ENCODE data around the gene C16orf96.

The C16orf96 gene

GRCh38 chr16:4603624-4604170, 47.6 kb downstream of the C16orf96 start:
- no peak for DNase-seq (ENCODE audit: low read depth)
- TF ChIP-seq CTCF (IDR thresholded peaks at IDR 0.05; ENCODE audit: low read length, missing control alignments) = no peak
- H3K4me3 ChIP-seq (replicated peaks; ENCODE audit: low read depth, low read length) = no peak overlapping the region

GRCh38 chr16:4604401-4604800, 48.3 kb downstream of the C16orf96 start:
- no peak for DNase-seq (ENCODE audit: low read depth)
- no peak for TF ChIP-seq CTCF (IDR thresholded peaks at IDR 0.05; ENCODE audit: low read length, missing control alignments)
- no peak overlapping the region for H3K4me3 ChIP-seq (replicated peaks; ENCODE audit: low read depth, low read length)

GRCh38 chr16:4606354-4606753, 50.2 kb downstream of the C16orf96 start:
- no peak for TF ChIP-seq CTCF (IDR thresholded peaks at IDR 0.05; ENCODE audit: low read length, missing control alignments)
- no peak overlapping the region for H3K4me3 ChIP-seq (replicated peaks; ENCODE audit: low read depth, low read length)
- no peak for DNase-seq (ENCODE audit: low read depth)

- no peak for DNase-seq (ENCODE audit: low read depth)
- no peak overlapping the region for H3K4me3 ChIP-seq (replicated peaks; ENCODE audit: low read depth, low read length)
- no peak for TF ChIP-seq CTCF (IDR thresholded peaks at IDR 0.05; ENCODE audit: low read length, missing control alignments)
Measured at GRCh38 chr16:4607841-4608703, 51.9 kb downstream of the C16orf96 start.

GRCh38 chr16:4608704-4608980, 52.5 kb downstream of the C16orf96 start:
- no peak for TF ChIP-seq CTCF (IDR thresholded peaks at IDR 0.05; ENCODE audit: low read length, missing control alignments)
- no peak overlapping the region for H3K4me3 ChIP-seq (replicated peaks; ENCODE audit: low read depth, low read length)
- no peak for DNase-seq (ENCODE audit: low read depth)

- no peak for DNase-seq (ENCODE audit: low read depth)
- H3K4me3 ChIP-seq (replicated peaks; ENCODE audit: low read depth, low read length) = no peak overlapping the region
- TF ChIP-seq CTCF (IDR thresholded peaks at IDR 0.05; ENCODE audit: low read length, missing control alignments) = no peak
Measured at GRCh38 chr16:4609200-4610010, 53.3 kb downstream of the C16orf96 start.

Data from fibroblast of pulmonary artery (primary cell).